IPS DF 4.7 (cell line): ENCODE data around the gene LAMA3.
"Not testable (repeated sequence)": the region's sequence is repeated elsewhere in the genome, so short reads cannot be mapped to it uniquely, and the experiment has no call there.

Source experiments
- DNase-seq: peaks from one replicate; pipeline ENCODE4 v3.0.0-alpha.2; 2013; ENCODE audit warnings: low spot score; ENCODE audit errors: extremely low read depth

The LAMA3 gene

DNA sequence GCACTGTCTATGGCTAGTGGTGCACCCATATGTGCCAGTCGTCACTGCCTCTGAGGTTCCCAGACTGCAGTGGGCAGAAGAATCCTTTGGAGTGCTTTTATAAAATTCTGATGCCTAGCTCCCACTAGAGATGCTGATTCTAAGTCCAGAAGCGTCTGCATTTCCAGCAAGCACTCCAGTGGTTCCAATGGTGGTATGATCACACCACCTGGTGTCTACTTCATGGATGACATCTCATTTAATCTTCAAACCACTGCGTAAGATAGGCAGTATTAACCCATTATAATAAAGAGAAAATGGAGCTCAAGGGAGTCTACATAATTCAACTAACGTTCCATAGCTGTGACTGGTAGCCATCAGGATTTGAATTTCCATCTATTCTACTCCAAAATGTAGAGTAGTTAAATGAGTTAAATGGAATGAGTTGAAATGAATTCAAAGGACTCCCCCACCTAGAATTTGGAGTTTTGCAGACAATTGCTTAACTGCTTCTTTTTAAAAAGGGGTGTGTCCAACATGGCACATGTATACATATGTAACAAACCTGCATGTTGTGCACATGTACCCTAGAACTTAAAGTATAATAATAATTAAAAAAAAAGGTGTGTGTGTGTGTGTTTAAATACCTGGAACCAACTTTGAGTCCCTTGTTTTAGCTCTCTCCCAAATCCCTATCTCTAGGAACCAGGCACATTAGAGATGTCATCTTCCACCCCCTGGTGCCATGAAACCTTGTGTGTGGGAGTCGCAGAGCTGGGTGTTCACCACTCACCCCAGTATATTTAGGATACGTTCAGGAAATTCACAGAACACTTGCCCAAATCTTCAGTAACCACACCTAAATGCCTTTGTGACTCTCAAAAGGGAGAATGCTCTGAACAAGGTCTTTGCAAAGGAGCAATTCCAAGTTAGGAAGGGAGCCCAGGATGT is 14.1 kb downstream of the LAMA3 start:
- DNase-seq = no peak

DNA sequence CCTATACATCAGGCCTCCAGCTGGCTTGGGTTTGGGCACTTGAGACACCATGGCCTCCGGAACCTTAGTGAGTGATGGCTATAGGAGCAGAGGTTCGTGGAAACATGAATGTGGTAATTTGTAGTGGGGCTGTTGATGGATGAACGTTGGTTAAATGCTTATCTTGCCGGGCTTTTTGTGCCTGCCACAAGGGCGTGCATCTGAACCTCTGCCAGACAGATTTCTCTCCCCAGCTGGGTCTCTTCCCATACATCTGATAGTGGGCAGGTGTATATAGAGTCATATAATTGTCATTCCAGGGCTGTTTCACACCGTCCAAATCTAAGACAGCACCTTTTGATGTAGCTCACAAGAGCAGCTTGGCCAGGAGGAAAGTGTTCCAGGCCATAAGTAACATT is 14.7 kb downstream of the LAMA3 start:
- no peak for DNase-seq

DNA sequence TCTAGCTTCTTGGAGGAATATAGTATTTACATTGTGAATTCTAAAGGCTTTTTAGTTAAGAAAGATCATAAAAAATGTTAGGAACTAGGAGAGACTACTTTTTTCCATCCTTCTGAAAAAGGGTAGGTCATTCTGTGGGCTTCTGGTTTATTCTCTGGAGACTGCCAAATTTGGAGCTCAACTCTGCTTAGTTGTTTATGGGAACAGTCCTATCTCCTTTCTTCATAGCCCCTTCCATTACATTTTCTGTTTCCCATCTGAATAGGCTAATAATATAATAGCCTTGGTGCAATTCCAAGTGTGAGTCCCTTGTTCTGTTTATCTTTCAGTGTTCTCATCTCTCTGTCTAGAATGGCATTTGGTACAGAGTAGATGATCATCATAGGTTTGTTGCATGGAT is 15.6 kb downstream of the LAMA3 start:
- DNase-seq = no peak

DNA sequence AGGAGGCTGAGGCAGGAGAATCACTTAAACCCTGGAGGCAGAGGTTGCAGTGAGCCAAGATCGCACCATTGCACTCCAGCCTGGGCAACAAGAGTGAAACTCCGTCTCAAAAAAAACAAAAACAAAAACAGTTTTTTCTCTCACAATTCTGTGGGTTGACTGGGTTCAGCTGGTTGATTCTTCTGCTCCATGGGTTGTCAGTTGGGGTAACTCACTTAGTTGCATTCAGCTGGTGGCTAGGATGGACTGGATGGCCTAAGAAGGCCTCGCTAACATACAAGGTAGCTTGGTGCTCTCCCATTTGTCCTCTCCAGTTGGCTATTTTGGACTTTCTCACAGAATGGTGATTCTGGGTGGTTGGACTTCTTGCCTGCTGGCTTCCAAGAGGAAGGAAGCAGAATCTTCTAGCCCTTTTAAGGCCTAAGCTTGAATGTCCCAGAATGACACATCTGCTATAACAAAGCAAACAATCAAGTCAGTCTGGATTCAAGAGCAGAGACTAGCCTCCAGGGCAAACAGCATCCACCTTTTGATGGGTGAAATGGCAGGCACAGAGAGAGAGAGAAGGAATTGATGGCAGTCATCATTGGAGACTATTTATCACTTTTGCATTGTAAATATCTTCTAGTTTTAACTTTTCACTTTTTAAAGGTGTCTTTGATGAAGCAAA is 17.9 kb downstream of the LAMA3 start:
- no peak for DNase-seq

DNA sequence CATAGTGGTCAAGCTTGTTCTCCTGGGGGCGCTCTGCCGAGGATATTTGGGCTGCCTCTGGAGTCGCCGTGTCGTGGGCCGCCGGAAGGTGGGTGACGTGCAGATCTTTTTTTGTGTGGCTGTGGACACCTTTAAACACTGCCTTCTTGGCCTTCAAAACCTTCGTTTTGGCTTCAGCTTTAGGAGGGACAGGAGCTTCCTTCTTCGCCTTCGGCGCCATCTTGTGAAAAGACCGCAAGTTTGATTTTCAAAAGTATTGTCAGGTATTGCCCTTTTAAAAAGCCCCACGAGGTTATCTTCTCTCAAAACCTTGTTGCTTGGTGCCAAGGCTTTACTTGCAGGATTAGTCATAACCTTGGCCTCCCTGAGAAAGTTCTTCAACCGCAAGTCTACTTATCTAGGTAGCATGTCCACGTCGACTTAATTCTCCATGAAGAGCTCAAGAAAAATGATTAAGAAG is 20.8 kb downstream of the LAMA3 start:
- DNase-seq = no peak

DNA sequence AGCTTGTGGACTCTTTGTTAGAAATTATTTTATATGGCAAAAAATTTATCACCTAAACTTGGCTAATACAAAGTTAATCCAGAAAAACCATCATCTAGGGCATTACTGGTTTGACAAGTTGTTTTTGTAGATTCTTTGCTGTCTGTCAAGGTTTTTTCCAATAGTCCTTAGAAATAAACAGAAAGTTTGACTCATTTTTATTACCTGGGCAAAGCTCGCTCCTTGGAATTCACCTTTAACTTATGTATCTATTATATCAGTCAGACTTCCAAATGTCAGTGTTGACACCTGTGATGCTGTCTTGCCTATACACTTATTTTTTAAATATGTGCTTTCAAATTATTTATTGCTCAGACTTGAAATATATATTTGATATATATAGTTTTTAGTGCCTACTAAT is 21.7 kb downstream of the LAMA3 start:
- DNase-seq = no peak

DNA sequence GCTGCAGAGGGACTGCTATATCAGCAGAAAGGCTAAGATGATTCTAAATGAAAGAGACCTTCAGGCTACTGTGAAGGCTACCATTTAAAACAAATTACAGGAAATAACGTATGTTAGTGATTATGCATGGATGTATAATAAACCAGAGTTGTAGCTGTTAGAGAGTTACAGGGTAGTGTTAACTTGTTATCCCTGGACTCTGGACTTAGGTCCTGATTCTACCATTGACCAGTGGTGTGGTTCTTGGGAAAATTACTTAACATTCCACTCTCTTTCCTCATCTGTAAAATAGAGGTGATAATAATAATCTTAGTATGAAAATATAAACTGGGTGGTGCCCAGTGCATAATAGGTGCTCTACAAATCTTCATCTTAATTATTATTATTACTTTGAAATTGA is 22.2 kb downstream of the LAMA3 start:
- no peak for DNase-seq

DNA sequence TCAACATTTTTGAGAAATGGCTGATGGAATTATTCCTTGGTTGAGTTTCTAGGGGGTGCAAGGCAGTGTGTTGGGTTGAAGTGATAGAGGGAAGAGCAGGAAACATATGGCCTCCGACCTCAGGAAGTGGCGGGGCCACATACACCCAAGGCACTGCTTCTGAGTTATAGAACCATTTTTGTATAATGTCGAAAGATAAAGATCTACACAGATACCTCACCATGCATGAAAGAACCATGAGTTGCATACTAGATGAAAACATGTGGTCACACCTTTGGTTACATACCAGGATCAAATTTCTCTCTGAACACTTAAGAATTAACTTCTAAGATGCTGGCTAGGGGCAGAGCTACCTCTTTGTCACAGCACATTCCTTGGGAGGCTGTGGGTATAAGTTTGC is 23.2 kb downstream of the LAMA3 start:
- DNase-seq = no peak

DNA sequence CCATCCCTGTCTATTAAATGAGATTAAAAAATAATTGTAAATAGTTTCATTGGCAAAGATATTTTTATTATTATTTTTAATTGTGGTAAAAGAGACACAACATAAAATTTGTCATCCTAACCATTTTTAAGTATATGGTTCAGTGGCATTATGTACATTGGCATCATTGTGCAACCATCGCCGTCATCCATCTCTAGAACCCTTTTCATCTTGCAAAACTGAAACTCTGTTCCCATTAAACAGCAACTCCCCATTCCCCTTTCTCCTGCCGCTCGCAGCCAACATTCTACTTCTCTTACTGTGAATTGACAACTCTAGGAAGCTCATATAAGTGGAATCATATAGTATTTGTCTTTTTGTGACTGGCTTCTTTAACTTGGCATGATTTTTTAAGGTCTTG is 25.3 kb downstream of the LAMA3 start:
- DNase-seq = no peak

DNA sequence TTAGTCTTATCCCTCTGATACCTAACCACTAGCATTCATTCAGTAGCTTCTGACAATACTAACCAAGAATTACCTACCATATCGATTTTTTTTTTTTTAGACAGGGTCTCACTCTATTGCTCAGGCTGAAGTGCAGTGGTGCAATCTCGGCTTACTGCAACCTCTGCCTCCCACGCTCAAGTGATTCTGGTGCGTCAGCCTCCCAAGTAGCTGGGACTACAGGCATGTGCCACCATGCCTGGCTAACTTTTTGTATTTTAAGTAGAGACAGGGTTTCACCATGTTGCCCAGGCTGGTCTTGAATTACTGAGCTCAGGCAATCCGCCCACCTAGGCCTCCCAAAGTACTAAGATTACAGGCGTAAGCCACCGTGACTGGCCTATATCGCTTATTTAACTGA is 26.8 kb downstream of the LAMA3 start:
- not testable (repeated sequence) for DNase-seq

DNA sequence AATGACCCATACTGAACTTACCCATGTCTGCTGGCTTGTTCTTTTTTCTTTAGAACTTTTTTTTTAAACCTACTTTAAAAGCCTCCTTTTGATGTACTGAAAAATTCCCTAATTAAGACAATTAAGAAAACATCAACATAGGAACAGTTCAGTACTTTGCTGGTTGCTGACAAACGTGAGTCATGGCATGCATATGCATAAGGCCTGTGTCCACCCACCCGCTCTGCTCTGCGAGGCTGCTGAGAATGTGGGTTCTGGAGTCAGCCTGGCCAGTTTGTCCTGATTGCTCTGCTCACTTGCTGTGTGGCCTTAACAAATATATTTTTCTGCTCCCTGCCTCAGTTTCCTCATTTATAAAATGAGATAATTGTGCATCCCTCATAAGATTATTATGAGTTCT is 27.3 kb downstream of the LAMA3 start:
- no peak for DNase-seq

DNA sequence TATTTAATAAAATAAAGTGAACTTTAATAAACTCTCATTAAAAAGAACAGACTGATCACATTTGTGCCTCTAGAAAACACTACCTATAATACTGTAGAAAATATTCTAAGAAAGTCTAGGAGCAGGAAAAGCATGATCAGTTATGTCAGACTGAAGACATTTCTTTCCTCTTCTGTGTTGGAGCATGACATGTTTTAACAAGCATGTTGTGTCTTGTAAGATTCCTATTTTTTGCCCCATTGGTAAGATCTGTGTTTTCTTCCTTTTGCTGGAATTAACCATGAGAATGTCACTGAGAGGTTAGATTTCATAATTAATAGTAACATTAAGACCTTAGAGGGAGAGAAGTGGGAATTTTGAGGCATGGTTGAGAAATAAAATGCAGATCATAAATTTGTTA is 27.7 kb downstream of the LAMA3 start:
- DNase-seq = no peak

DNA sequence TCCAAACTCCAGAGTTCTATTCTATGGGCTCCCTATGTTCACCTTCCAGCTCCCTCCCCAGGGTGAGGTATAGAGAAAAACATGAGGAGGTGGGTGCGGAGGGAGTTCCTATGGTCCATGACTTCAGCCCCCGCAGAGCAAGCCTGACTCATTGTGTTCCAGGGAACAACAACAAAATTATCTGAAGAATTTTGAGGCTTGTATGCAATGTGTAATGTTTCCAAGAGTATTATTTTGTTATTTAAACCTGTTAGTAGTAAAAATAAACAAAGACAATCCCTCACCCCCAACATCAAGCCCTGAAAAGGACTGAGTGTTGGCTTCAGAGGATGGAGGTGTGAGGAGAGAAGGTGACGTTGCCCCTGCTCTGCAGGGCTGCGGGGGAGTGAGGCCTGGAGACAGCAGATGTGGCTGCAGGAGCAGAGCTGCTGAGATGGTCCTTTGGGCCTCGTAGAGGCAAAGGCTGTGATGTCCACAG is 29.0 kb downstream of the LAMA3 start:
- no peak for DNase-seq

DNA sequence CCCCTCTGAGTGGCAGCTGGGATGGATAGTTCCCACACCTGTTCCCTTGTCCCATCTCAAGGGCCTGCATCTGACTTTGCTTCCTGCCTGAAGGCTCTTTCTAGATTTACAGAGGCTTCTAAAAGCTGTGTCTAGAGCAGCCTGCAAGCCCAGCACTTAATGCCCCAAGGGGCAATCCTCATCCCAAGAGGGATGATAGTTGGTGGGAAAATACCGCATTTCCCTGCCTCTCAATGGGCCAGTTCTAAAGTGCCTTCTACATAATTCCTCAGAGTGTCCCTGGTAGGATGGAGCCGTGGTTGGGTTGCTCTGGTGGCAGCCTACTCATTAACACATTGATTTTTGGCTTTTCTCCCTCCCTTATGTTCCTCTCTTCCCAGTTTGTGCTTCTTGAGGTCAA is 29.5 kb downstream of the LAMA3 start:
- DNase-seq = no peak

DNA sequence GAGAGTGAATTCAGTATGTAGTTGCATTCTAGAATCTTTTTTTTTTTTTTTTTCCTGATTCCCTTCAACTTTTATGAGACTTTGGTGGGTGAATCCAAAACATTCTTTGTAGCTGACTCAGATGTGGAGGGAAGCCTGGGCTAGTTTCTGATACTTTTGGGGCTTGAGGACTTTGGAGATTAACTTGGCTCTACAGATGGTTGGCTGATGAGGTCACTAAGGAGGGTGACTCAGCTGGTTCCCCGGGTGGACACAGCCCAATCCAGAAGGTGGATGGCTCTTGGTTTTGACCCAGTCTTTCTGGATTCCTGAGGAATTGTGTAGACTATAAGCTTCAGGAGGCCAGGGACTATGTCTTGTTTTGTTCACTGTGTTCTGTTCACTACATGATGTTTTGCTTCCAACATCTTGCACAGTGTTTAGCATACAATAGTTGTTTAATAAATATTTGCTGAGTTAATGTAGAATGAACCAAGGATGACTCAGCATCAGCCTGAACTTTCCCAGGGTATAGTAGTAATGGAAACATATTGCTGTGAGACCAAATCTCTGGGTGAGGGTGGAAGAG is 30.5 kb downstream of the LAMA3 start:
- no peak for DNase-seq

DNA sequence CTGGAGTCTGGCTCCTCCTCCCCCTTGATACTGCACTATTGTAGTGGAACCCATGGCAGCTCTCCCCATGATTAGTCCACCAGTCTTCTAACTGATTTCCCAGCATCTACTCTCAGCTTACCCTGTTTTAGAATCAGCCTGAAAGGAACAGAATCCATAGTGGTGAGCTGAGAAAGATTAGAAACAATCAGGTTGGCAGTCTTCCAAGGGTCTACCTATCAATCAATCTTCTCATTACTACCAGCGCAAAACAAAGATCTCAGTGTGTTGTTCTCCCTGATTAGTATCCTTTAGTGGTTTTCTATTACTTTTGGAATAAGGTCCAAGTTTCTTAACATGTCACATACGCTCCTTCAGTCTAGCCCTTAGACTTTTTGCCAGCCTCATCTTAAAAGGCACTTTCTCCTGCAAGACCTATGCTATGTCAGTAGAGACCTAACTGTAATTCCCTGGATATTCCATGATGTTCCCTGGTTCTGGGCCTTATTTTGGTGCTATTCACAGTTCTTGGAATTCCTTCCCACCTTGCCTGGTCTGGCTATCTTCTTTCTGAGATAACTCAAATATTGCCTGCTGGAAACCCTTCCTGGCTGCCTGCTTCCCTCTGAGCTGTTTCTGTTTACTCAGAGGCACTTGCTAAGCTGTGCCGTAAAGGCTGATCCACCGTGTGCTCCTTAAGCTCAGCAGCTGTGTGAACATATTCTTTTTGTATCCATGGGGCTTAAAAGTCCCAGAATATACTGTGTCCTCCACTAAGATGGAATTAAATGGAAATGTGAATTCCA is 32.6 kb downstream of the LAMA3 start:
- DNase-seq = no peak

DNA sequence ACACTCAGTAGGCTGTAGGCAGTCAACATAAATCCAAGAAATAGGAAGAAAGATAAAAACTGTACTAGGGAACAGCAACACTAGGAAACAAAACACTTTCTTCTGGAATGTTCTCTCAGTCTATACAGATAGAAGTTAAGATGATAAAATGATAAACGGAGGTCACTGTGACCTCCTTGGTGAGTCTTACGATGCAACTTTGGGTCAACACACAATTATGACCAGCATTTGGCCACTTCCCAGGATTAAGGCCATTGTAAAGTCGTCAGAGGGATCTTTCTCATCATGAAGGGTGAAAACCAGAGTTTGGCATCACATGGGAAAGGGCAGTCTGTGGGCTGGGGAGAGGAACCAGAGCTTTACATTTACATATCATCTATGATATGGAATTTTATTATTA is 33.4 kb downstream of the LAMA3 start:
- no peak for DNase-seq

DNA sequence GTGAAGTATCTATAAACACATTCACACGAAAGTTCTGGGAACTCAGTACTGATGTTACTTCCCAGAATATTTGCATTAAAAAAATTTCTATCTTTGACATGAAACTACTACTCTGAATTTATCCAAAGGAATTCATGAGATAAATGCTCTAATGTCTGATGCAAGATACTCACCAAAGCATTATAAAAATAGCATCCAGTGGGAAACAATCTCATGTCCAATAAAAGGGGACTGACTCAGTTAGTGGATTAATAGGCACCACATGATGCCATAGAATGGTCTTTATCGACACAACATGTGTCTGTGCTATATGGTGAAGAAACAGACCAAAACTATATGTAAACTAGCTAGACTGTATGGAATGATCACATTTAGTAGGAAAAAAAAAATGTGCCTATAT is 33.9 kb downstream of the LAMA3 start:
- DNase-seq = no peak

DNA sequence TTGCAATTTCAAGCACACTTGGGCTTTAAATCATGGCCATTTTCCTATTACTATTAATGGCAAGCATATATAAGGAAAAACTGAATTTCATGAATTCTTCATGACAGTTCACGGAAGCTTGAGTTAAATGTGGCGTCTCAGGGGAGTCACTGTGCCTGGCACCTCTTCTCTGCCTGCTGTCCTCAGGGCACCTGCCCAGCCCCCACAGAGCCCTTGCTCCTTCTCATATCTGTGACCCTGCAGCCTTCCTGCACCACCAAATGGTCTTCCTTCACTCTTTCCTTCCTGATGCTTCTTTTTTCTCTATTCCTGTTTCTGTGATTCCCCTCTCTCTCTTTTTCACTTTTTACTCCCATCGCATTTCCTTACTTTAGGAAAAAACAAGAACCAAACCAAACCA is 35.4 kb downstream of the LAMA3 start:
- no peak for DNase-seq

DNA sequence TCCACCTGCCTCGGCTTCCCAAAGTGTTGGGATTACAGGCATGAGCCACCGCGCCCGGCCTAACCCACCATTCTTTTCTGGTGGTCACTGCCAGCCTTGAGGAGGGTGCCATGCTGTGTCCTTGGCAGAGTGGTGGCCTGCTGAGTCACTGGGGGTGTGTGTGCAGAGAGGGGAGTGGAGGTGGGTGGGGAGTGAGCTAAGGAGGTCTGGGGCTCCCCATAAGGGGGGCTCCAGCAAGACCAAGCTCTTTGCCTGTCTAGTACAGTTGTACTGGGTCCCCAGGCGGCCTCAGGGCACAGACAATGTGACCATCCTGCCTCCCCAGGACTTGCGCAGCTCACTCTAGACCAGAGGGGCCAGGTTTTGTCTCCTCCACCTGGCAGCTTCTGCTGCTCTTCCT is 36.1 kb downstream of the LAMA3 start:
- no peak for DNase-seq

DNA sequence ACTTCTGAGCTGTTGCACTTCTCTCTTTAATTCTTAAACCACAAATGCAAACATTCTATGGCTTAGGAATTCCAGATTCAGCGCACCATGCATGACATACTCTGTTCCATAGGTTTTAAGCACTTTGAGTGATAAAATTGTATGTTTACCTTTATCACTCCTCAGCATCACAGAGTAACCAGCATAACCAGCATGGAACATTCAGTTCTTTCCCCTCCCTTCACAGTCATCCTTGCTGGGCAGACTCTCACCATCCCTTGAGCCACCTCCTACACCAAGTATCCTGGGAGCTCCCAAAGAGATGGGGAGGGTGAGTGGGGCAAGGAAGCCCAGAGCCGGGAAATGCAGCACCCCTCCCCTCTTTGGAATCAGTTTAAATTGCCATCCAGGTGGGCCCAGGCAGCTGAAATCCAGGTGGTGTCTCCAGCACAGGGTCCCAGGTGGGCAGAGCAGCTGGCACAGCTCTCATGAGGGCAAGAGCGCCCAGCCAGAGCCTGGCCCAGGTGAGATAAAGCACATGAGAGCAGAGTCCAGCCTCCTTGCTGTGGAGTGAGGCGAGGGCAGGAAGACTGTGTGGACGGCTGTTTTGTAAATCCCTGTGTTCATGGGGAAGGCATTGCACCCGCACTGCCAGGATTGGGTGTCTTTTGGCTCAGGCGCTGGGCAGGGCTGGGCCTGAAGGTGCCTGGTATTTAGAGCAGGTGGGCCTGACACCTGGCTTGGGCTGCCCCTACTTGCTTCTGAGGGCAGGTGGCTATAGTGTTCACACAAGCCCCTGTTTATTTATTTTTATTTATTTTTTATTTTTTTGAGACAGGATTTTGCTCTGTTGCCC is 36.8 kb downstream of the LAMA3 start:
- no peak for DNase-seq
